ENCODE measurements around the gene NLRP2B.

The NLRP2B gene

GRCh38 chrX:57677132-57677858 is 2.8 kb downstream of the NLRP2B start:
- no peak overlapping the region for H3K4me2 ChIP-seq (ENCODE audit: low read depth, low read length, poor library complexity, severe bottlenecking)
- no peak overlapping the region for H3K4me3 ChIP-seq (ENCODE audit: insufficient read depth, low read length, poor library complexity, severe bottlenecking)
- no peaks in the 10 kb centered on the region for H3K36me3 ChIP-seq (ENCODE audit: low read length)
- H4K20me1 ChIP-seq (ENCODE audit: low read depth, low read length): no peaks in the 10 kb centered on the region
- no peak overlapping the region for H3K9ac ChIP-seq (ENCODE audit: low read length)
- no peak for TF ChIP-seq EZH2phosphoT487 (conservative IDR thresholded peaks at IDR 0.05; ENCODE audit: low read length)
- TF ChIP-seq CTCF (IDR thresholded peaks at IDR 0.05; ENCODE audit: insufficient read depth, low read length, poor library complexity, severe bottlenecking): no peak
- H3F3A ChIP-seq (ENCODE audit: insufficient read depth): no peaks in the 10 kb centered on the region
- no peaks in the 10 kb centered on the region for H3K79me2 ChIP-seq (ENCODE audit: insufficient read depth, low read length)
- no peaks in the 10 kb centered on the region for H3K27me3 ChIP-seq (ENCODE audit: low read length)
- H3K9me3 ChIP-seq (ENCODE audit: insufficient read depth, low read length): no peaks in the 10 kb centered on the region
- no peak overlapping the region for H3K27ac ChIP-seq (ENCODE audit: low read depth, low read length)
- H2AFZ ChIP-seq (ENCODE audit: low read depth, low read length, severe bottlenecking): no peak overlapping the region
- H3K9me2 ChIP-seq (replicated peaks; ENCODE audit: insufficient read depth, low read length): no peaks in the 10 kb centered on the region

GRCh38 chrX:57675320-57675719 is 4.7 kb downstream of the NLRP2B start:
- no peak overlapping the region for H3K9ac ChIP-seq (ENCODE audit: low read length)
- no peak for TF ChIP-seq CTCF (IDR thresholded peaks at IDR 0.05; ENCODE audit: insufficient read depth, low read length, poor library complexity, severe bottlenecking)
- TF ChIP-seq EZH2phosphoT487 (conservative IDR thresholded peaks at IDR 0.05; ENCODE audit: low read length): no peak
- H3K9me3 ChIP-seq (ENCODE audit: insufficient read depth, low read length): no peaks in the 10 kb centered on the region
- H3F3A ChIP-seq (ENCODE audit: insufficient read depth): no peaks in the 10 kb centered on the region
- H3K27me3 ChIP-seq (ENCODE audit: low read length): no peaks in the 10 kb centered on the region
- H4K20me1 ChIP-seq (ENCODE audit: low read depth, low read length): no peaks in the 10 kb centered on the region
- no peaks in the 10 kb centered on the region for H3K79me2 ChIP-seq (ENCODE audit: insufficient read depth, low read length)
- no peak overlapping the region for H3K27ac ChIP-seq (ENCODE audit: low read depth, low read length)
- no peak overlapping the region for H3K4me3 ChIP-seq (ENCODE audit: insufficient read depth, low read length, poor library complexity, severe bottlenecking)
- no peak overlapping the region for H2AFZ ChIP-seq (ENCODE audit: low read depth, low read length, severe bottlenecking)
- no peak overlapping the region for H3K4me2 ChIP-seq (ENCODE audit: low read depth, low read length, poor library complexity, severe bottlenecking)
- H3K9me2 ChIP-seq (replicated peaks; ENCODE audit: insufficient read depth, low read length): no peaks in the 10 kb centered on the region
- H3K36me3 ChIP-seq (ENCODE audit: low read length): no peaks in the 10 kb centered on the region

- no peak overlapping the region for H3K27ac ChIP-seq (ENCODE audit: low read depth, low read length)
- no peaks in the 10 kb centered on the region for H4K20me1 ChIP-seq (ENCODE audit: low read depth, low read length)
- no peaks in the 10 kb centered on the region for H3K9me3 ChIP-seq (ENCODE audit: insufficient read depth, low read length)
- TF ChIP-seq CTCF (IDR thresholded peaks at IDR 0.05; ENCODE audit: insufficient read depth, low read length, poor library complexity, severe bottlenecking): no peak
- TF ChIP-seq EZH2phosphoT487 (conservative IDR thresholded peaks at IDR 0.05; ENCODE audit: low read length): no peak
- H3K4me3 ChIP-seq (ENCODE audit: insufficient read depth, low read length, poor library complexity, severe bottlenecking): no peak overlapping the region
- H3K36me3 ChIP-seq (ENCODE audit: low read length): no peaks in the 10 kb centered on the region
- no peak overlapping the region for H3K4me2 ChIP-seq (ENCODE audit: low read depth, low read length, poor library complexity, severe bottlenecking)
- H3F3A ChIP-seq (ENCODE audit: insufficient read depth): no peaks in the 10 kb centered on the region
- no peaks in the 10 kb centered on the region for H3K27me3 ChIP-seq (ENCODE audit: low read length)
- H2AFZ ChIP-seq (ENCODE audit: low read depth, low read length, severe bottlenecking): no peak overlapping the region
- H3K79me2 ChIP-seq (ENCODE audit: insufficient read depth, low read length): no peaks in the 10 kb centered on the region
- H3K9ac ChIP-seq (ENCODE audit: low read length): no peak overlapping the region
- H3K9me2 ChIP-seq (replicated peaks; ENCODE audit: insufficient read depth, low read length): no peaks in the 10 kb centered on the region
Observed at GRCh38 chrX:57674861-57675260, 5.2 kb downstream of the NLRP2B start.
